ENCODE measurements around the gene SLC16A7. TPM values are rescaled to one million over a fixed set of nuclear protein-coding genes. Genes with fewer than 3 reads are reported as not detected.

Gene SLC16A7
- total RNA-seq, 1 experiment from 2014 or later = 2.7 TPM

DNA sequence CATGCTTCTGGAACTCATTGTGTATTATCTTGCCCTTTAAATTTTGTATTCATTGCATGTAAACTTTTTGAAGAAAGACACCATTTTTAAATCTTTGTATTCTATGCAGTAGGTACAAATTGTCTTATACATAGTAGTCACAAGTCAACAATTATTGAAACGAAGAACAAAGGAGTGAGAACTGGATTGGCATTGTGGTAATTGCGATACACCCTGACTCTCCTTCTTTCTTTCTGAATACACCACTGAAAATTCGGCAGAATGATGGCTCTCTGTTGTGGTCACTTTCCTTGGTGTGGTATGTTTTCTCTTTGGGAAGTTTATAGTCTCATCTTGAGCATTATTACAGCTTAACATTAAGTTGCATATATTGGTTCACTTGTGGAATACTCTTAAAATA is 34.1 kb downstream of the SLC16A7 start:
- H4K20me1 ChIP-seq (ENCODE audit: insufficient read depth) = no peaks in the 10 kb centered on the region
- POLR2A ChIA-PET (ENCODE audit: unreplicated experiment) = no interaction called here
- H3K4me3 ChIP-seq = no peak overlapping the region
- CTCF ChIA-PET = no interaction called here
- no peaks in the 10 kb centered on the region for H3K4me1 ChIP-seq (replicated peaks; ENCODE audit: insufficient read depth)
- no TSS peak for BruUV-seq (replicated peaks)
- H2AFZ ChIP-seq = no peak overlapping the region
- no peak for TF ChIP-seq EZH2 (IDR thresholded peaks at IDR 0.05; ENCODE audit: low read depth)
- TF ChIP-seq, protein P1, sequence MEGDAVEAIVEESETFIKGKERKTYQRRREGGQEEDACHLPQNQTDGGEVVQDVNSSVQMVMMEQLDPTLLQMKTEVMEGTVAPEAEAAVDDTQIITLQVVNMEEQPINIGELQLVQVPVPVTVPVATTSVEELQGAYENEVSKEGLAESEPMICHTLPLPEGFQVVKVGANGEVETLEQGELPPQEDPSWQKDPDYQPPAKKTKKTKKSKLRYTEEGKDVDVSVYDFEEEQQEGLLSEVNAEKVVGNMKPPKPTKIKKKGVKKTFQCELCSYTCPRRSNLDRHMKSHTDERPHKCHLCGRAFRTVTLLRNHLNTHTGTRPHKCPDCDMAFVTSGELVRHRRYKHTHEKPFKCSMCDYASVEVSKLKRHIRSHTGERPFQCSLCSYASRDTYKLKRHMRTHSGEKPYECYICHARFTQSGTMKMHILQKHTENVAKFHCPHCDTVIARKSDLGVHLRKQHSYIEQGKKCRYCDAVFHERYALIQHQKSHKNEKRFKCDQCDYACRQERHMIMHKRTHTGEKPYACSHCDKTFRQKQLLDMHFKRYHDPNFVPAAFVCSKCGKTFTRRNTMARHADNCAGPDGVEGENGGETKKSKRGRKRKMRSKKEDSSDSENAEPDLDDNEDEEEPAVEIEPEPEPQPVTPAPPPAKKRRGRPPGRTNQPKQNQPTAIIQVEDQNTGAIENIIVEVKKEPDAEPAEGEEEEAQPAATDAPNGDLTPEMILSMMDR (conservative IDR thresholded peaks at IDR 0.05) = no peak
- no peak overlapping the region for H3K27ac ChIP-seq
- no peaks in the 10 kb centered on the region for H3K79me2 ChIP-seq (ENCODE audit: low read depth)
- H3K9me2 ChIP-seq (ENCODE audit: insufficient read depth) = no peaks in the 10 kb centered on the region
- no peaks in the 10 kb centered on the region for H3K9me3 ChIP-seq (ENCODE audit: insufficient read depth, low read depth)
- DNase-seq = no peak
- no peaks in the 10 kb centered on the region for H3F3A ChIP-seq (ENCODE audit: insufficient read depth, low read depth)
- no peak overlapping the region for H3K4me2 ChIP-seq
- intact Hi-C loops (cut with micrococcal nuclease; ENCODE audit: unreplicated experiment) = no loop called here
- no peaks in the 10 kb centered on the region for H3K27me3 ChIP-seq (ENCODE audit: insufficient read depth, low read depth)
- H3K36me3 ChIP-seq (ENCODE audit: low read depth) = no peaks in the 10 kb centered on the region

DNA sequence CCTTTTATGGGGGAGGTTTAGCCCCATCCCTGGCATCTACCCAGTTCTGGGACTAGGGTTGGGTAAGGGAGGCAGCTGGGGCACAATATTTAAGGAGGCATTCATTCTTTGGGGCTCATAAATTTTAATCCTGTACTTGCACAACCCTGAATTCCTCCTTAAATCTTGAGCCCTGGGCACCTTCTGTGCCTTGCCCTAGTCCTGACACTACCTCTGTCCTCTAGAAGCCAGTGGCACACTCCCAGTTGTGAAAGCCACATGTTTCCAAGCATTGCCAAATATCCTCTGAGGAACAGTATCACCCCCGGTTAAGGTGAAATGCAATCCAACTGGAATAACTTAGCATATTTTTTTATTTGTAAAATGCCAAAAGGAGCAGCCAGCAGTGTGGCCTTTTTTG is 36.6 kb downstream of the SLC16A7 start:
- intact Hi-C loops (cut with micrococcal nuclease; ENCODE audit: unreplicated experiment) = no loop called here
- no TSS peak for BruUV-seq (replicated peaks)
- CTCF ChIA-PET = no interaction called here

DNA sequence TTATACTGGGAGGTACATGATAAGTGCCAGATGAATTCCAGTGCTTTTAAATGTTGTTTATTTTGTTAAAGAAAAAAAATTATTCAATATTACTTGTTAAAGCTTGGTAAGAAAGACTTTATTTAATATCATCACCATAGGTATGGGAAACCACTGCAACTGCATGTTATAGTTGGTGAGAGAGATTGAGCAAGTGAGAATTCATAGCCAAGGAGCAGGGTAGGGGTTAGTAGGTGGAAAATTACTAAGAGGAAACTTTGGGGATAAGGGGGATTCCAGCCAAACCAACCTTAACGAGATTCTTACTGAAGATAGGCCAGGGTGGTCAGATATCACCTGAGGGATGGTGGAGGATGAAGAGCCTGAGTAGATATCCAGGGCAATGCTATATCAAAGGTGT is 38.4 kb downstream of the SLC16A7 start:
- no peaks in the 10 kb centered on the region for H3K4me1 ChIP-seq (replicated peaks; ENCODE audit: insufficient read depth)
- intact Hi-C loops (cut with micrococcal nuclease; ENCODE audit: unreplicated experiment) = no loop called here
- no peaks in the 10 kb centered on the region for H3K79me2 ChIP-seq (ENCODE audit: low read depth)
- ChIA-PET CTCF (no interaction called here), POLR2A (ENCODE audit: unreplicated experiment) (no interaction called here)
- BruUV-seq (replicated peaks) = no TSS peak
- H3K4me3 ChIP-seq = no peak overlapping the region
- no peak for DNase-seq
- no peak overlapping the region for H3K27ac ChIP-seq
- no peaks in the 10 kb centered on the region for H3K27me3 ChIP-seq (ENCODE audit: insufficient read depth, low read depth)
- H3K4me2 ChIP-seq = no peak overlapping the region
- H3F3A ChIP-seq (ENCODE audit: insufficient read depth, low read depth) = no peaks in the 10 kb centered on the region
- no peak overlapping the region for H2AFZ ChIP-seq
- no peaks in the 10 kb centered on the region for H3K9me2 ChIP-seq (ENCODE audit: insufficient read depth)
- H3K9me3 ChIP-seq (ENCODE audit: insufficient read depth, low read depth) = no peaks in the 10 kb centered on the region
- no peak for TF ChIP-seq EZH2 (IDR thresholded peaks at IDR 0.05; ENCODE audit: low read depth)
- H4K20me1 ChIP-seq (ENCODE audit: insufficient read depth) = no peaks in the 10 kb centered on the region
- H3K36me3 ChIP-seq (ENCODE audit: low read depth) = no peaks in the 10 kb centered on the region

More for the DNA sequence above, 36.6 kb downstream of the SLC16A7 start:
- no peaks in the 10 kb centered on the region for H3K36me3 ChIP-seq (ENCODE audit: low read depth)
- H3K4me3 ChIP-seq = no peak overlapping the region
- H3K27me3 ChIP-seq (ENCODE audit: insufficient read depth, low read depth) = no peaks in the 10 kb centered on the region
- H2AFZ ChIP-seq = no peak overlapping the region
- H3K79me2 ChIP-seq (ENCODE audit: low read depth) = no peaks in the 10 kb centered on the region
- no peak overlapping the region for H3K27ac ChIP-seq
- no peaks in the 10 kb centered on the region for H3K9me2 ChIP-seq (ENCODE audit: insufficient read depth)
- H3F3A ChIP-seq (ENCODE audit: insufficient read depth, low read depth) = no peaks in the 10 kb centered on the region
- TF ChIP-seq, protein P1 (conservative IDR thresholded peaks at IDR 0.05) = no peak
- no peak for TF ChIP-seq EZH2 (IDR thresholded peaks at IDR 0.05; ENCODE audit: low read depth)
- no peak for DNase-seq
- H3K4me1 ChIP-seq (replicated peaks; ENCODE audit: insufficient read depth) = no peaks in the 10 kb centered on the region
- H3K4me2 ChIP-seq = no peak overlapping the region
- POLR2A ChIA-PET (ENCODE audit: unreplicated experiment) = no interaction called here
- H4K20me1 ChIP-seq (ENCODE audit: insufficient read depth) = no peaks in the 10 kb centered on the region
- no peaks in the 10 kb centered on the region for H3K9me3 ChIP-seq (ENCODE audit: insufficient read depth, low read depth)

DNA sequence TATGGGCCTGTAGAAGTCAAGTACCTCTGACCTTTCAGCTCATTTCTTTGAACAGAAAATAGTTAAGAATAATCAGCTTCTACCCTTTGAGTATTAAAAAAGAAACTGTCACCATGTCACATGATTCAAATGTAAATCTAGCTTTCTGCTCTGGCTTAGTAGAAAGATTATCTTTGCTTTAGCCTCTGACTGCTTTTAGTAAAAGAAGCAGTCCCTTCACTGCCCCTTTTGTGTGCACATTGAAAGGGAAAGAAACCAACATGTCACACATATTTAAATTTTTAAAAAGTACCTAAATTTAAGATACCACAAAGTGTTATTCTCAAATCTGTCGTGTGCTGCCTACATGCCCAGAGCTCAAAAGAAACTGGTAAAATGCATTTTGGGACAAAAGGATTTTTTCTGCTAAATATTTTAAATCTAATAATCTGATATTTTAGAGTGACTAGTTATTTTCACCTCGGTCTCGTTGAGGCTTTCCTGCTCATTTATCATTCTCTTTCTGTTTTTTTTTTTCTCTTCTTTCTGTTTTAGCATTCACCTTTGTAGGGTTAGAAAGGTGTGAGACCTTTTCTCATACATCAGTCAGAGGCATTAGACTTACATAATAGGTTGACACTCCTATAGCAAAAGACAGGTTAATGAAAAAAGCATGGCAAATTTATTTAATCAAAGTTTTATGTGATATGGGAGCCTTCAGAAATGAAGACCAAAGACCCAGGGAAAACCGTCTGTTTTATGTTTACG is 41.3 kb downstream of the SLC16A7 start:
- Histone ChIP-seq H3K79me2 (ENCODE audit: low read depth) (no peaks in the 10 kb centered on the region), H4K20me1 (ENCODE audit: insufficient read depth) (no peaks in the 10 kb centered on the region), H3K4me2 (no peak overlapping the region), H3K27me3 (ENCODE audit: insufficient read depth, low read depth) (no peaks in the 10 kb centered on the region), H3K27ac (no peak overlapping the region), H3K4me3 (no peak overlapping the region), H3K9me3 (ENCODE audit: insufficient read depth, low read depth) (no peaks in the 10 kb centered on the region), H3F3A (ENCODE audit: insufficient read depth, low read depth) (no peaks in the 10 kb centered on the region), H3K9me2 (ENCODE audit: insufficient read depth) (no peaks in the 10 kb centered on the region), H3K4me1 (replicated peaks; ENCODE audit: insufficient read depth) (no peaks in the 10 kb centered on the region), H3K36me3 (ENCODE audit: low read depth) (no peaks in the 10 kb centered on the region), H2AFZ (no peak overlapping the region)
- intact Hi-C loops (cut with micrococcal nuclease; ENCODE audit: unreplicated experiment) = no loop called here
- no peak for TF ChIP-seq EZH2 (IDR thresholded peaks at IDR 0.05; ENCODE audit: low read depth)
- TF ChIP-seq, protein P1 (conservative IDR thresholded peaks at IDR 0.05) = no peak
- DNase-seq = no peak
- BruUV-seq (replicated peaks) = no TSS peak
- ChIA-PET CTCF (no interaction called here), POLR2A (ENCODE audit: unreplicated experiment) (no interaction called here)
